Colonic mucosa (tissue), 4 donors: ENCODE measurements around the gene BCAS3. TPM values are rescaled to one million over a fixed set of nuclear protein-coding genes. Genes with fewer than 3 reads are reported as not detected.

ENCODE experiments used
- DNase-seq: peaks from one replicate; pipeline ENCODE4 v3.0.0-alpha.2; 2020
- H3K27ac ChIP-seq: fragments of 200-600 bp; one replicate; pipeline ENCODE4 v1.8.0; 2021
- H3K27me3 ChIP-seq: fragments of 200-600 bp; one replicate; pipeline ENCODE4 v1.8.0; 2021
- H3K36me3 ChIP-seq: fragments of 200-600 bp; one replicate; pipeline ENCODE4 v1.8.0; 2021
- H3K4me1 ChIP-seq: fragments of 200-600 bp; one replicate; pipeline ENCODE4 v1.8.0; 2021; ENCODE audit warnings: mild to moderate bottlenecking
- H3K4me3 ChIP-seq: fragments of 200-600 bp; one replicate; pipeline ENCODE4 v1.8.0; 2021
- H3K9ac ChIP-seq, 2 donors: one replicate each; pipeline ENCODE4 v1.7.0; 2013; ENCODE audit warnings: control low read depth in 2 of 2, low read depth in 2 of 2, low read length in 2 of 2
- H3K9me3 ChIP-seq: fragments of 200-600 bp; one replicate; pipeline ENCODE4 v1.8.0; 2021
- intact Hi-C: fragments of 100-400 bp; cut with DNase I; formaldehyde crosslinking; loops from one replicate; pipeline ENCODE4 v1.14.1; 2022
- total RNA-seq, 2 donors: library from RNA; stranded (reverse); fragmentation: NEBNext Ultra II Directional in 1 of 2; extraction: Animal tissue kit (Norgen Biotek cat#: 25700) in 1 of 2; gene quantifications; one replicate each; pipeline ENCODE4 v1.2.1, GENCODE V29; 2021
- TF ChIP-seq, protein P1 (sequence below): fragments of 200-600 bp; IDR thresholded peaks from one replicate; pipeline ENCODE4 v1.8.0; 2022; ENCODE audit warnings: antibody characterized with exemption, mild to moderate bottlenecking
- donor health status: healthy.
- donor health status: DM: no; HTN: no; CAD: no.
- donor health status: DM: no; HTN: no; CAD: no.

The BCAS3 gene
- total RNA-seq, 2 donors from 2014 or later = 11.0 to 17.8 TPM

DNA sequence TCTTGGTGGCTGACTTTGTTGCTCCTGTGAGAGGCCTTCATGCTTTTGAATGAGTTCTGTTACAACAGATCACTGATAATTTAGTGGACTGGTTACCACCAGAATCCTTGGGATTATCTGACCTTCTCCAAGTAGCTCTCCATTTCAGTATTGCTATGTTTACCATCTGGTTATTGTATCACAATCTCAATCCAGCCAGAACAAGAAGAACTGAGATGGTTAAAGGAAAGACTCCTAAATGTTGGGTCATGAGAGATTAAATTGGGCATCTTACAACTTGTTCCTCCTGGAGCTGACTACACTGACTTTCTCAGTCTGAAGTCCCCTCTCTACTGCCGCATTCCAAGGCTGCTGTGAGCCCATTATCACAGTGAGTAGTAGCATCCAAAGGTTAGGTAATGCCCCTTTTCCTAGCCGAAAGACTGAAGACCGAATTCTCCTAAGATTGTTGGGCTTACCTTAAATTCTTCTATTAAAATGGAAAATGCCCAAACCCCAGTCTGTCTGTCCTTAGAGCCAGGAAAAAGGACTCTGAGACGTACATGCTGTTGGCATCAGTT, 540.3 kb downstream of the BCAS3 start:
- Histone ChIP-seq H3K9ac (no peak overlapping the region), H3K36me3 (no peaks in the 10 kb centered on the region), H3K27ac (no peak overlapping the region), H3K9me3 (no peaks in the 10 kb centered on the region), H3K4me1 (no peaks in the 10 kb centered on the region), H3K27me3 (no peaks in the 10 kb centered on the region), H3K4me3 (no peak overlapping the region)
- intact Hi-C loops = no loop called here
- DNase-seq = no peak
- TF ChIP-seq, protein P1, sequence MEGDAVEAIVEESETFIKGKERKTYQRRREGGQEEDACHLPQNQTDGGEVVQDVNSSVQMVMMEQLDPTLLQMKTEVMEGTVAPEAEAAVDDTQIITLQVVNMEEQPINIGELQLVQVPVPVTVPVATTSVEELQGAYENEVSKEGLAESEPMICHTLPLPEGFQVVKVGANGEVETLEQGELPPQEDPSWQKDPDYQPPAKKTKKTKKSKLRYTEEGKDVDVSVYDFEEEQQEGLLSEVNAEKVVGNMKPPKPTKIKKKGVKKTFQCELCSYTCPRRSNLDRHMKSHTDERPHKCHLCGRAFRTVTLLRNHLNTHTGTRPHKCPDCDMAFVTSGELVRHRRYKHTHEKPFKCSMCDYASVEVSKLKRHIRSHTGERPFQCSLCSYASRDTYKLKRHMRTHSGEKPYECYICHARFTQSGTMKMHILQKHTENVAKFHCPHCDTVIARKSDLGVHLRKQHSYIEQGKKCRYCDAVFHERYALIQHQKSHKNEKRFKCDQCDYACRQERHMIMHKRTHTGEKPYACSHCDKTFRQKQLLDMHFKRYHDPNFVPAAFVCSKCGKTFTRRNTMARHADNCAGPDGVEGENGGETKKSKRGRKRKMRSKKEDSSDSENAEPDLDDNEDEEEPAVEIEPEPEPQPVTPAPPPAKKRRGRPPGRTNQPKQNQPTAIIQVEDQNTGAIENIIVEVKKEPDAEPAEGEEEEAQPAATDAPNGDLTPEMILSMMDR = no peak

DNA sequence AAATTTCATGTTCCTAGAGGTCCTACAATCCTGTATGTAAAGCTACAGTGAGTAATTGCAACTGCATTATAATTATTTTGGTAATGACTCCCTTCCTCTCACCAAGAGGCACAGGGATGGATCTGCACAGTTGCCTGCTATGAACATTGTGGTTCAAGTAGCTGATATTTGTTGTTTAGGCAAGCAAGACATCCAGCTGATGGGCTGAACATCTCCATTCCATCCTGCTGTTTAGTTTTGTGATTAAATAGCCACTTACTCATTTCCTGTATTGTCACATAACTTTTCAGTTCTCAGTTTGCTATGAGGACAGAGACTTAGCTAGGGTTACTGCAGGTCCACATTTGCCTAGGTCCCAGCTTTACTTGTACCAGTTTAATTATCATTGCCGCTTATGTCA, 540.8 kb downstream of the BCAS3 start:
- no peaks in the 10 kb centered on the region for H3K36me3 ChIP-seq
- no peak for DNase-seq
- H3K27me3 ChIP-seq = no peaks in the 10 kb centered on the region
- H3K27ac ChIP-seq = no peak overlapping the region
- no peak overlapping the region for H3K4me3 ChIP-seq
- no peaks in the 10 kb centered on the region for H3K9me3 ChIP-seq
- TF ChIP-seq, protein P1 = no peak
- H3K9ac ChIP-seq = no peak overlapping the region
- intact Hi-C loops = no loop called here
- H3K4me1 ChIP-seq = no peaks in the 10 kb centered on the region

DNA sequence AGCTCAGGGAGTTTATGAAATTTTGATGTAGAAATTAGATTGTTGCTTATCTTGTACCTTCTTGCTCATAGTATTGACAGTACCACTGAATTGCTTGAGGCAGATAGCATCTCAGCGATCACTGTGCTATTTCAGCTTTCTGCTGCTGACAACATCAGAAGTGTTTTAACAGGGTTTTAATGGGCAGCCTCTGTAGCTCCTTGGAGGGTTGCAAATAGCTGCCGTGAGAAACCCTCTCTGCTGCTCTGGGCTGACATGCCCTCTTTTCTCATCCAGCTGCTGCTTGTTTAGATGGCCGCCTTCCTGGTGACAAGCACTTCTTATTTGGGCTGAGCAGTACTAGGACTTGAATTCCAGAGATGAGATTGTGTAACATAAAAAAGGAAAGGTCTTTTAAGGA, 541.8 kb downstream of the BCAS3 start:
- Histone ChIP-seq H3K9ac (no peak overlapping the region), H3K4me3 (no peak overlapping the region), H3K27me3 (no peaks in the 10 kb centered on the region), H3K4me1 (no peaks in the 10 kb centered on the region), H3K27ac (no peak overlapping the region), H3K36me3 (no peaks in the 10 kb centered on the region), H3K9me3 (no peaks in the 10 kb centered on the region)
- intact Hi-C loops = no loop called here
- DNase-seq = no peak
- TF ChIP-seq, protein P1 = no peak

DNA sequence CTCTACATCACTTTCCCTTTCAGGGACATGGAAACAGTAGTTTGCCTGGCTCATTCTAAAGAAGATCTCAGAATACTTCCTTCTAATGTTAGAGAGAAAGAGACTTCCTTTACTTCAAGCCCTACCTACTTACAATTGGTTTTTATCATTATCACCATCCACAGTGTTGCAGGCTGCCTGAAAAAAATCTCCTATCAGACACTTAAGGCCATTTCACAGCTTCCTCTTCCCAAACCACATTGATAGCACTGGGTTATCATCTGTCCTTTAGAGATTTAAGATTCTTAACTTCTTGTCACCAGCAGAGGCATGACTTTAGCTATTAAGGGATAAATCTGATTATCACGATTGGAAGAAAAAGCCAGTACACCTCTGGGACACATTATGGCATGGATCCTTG, 543.5 kb downstream of the BCAS3 start:
- Histone ChIP-seq H3K9ac (no peak overlapping the region), H3K4me3 (no peak overlapping the region), H3K4me1 (no peaks in the 10 kb centered on the region), H3K36me3 (no peaks in the 10 kb centered on the region), H3K9me3 (no peaks in the 10 kb centered on the region), H3K27ac (no peak overlapping the region), H3K27me3 (no peaks in the 10 kb centered on the region)
- DNase-seq = no peak
- intact Hi-C loops = no loop called here
- TF ChIP-seq, protein P1 = no peak

DNA sequence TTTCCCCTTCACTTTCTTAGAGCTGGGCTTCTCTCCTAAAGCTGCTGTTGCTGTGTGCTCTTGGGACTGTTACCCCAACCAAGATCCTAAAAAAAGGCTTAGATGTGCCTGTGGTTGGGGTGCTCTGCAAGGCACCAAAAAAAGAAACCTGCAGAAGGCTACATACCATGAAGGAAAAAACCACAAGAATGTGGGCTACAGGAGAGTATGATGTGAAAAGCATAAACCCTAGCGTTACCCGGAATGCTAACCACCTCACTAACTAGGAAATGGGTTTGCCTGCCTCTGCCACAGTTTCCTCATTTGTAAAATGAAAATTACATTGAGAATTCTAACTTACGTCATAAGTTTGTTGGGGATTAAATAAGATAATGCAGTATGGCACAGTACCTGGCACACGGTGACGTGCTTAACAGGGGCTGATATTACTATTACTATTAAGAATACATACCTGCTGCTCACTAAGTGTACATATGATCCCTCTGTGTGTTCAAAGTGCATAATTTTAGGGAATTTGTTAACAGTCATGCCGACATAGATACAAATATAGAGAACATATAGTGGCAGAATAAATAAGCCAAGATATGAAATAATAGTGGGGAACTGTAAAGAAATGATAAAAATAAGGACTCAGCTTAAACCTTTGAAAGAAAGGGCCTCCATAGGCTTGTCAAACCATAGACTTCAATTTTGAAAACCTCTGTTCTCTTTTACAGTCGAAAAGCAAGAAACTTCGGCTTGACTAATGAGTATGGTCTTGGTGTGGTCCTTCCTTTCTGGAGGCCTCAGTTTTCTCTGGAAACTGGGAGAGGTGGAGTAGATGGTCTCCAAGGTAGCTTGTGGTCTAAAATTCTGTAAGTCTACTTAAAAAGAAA, 544.2 kb downstream of the BCAS3 start:
- H3K9me3 ChIP-seq = no peaks in the 10 kb centered on the region
- no peak for DNase-seq
- intact Hi-C loops = no loop called here
- no peaks in the 10 kb centered on the region for H3K36me3 ChIP-seq
- no peak overlapping the region for H3K4me3 ChIP-seq
- no peak overlapping the region for H3K27ac ChIP-seq
- TF ChIP-seq, protein P1 = no peak
- no peak overlapping the region for H3K9ac ChIP-seq
- no peaks in the 10 kb centered on the region for H3K4me1 ChIP-seq
- no peaks in the 10 kb centered on the region for H3K27me3 ChIP-seq
